H1 (cell line): ENCODE measurements around the gene LRRC49. TPM values are rescaled to one million over a fixed set of nuclear protein-coding genes. Genes with fewer than 3 reads are reported as not detected.

Source experiments
- CTCF ChIA-PET: fragments of 300-600 bp; sonication (Branson Sonifier 250); formaldehyde crosslinking; loops from one replicate; lab custom pipeline; 2021; ENCODE audit not compliant: partially characterized antibody; lab: Charles Lee
- POLR2A ChIA-PET: fragments of 300-600 bp; sonication (Branson Sonifier 250); formaldehyde crosslinking; loops from one replicate; lab custom pipeline; 2021; ENCODE audit warnings: inconsistent platforms; ENCODE audit not compliant: partially characterized antibody; lab: Charles Lee
- DNase-seq, 2 experiments: peaks; one replicate each; pipeline versions ENCODE4 v3.0.0 to v3.0.0-alpha.2; 2010 to 2022; ENCODE audit warnings: low spot score in 2 of 2, low read depth in 1 of 2, mixed read lengths in 1 of 2
- FAIRE-seq: peaks from 2 replicates; lab custom pipeline; 2011; peaks lifted over from hg19 to GRCh38; lab: Jason Lieb, UNC
- H2AFZ ChIP-seq: 2 replicates; pipeline ENCODE4 v1.8.1; 2012; ENCODE audit warnings: low read length, inconsistent platforms
- H2AK5ac ChIP-seq: 2 replicates; pipeline ENCODE4 v1.6.1; 2013; ENCODE audit warnings: low read depth, low read length
- H2BK120ac ChIP-seq: replicated peaks from 2 replicates; pipeline ENCODE3; 2013; ENCODE audit warnings: low read depth, low read length, inconsistent platforms
- H2BK12ac ChIP-seq: 2 replicates; pipeline ENCODE4 v1.6.1; 2013; ENCODE audit warnings: low read depth, low read length
- H2BK15ac ChIP-seq: 2 replicates; pipeline ENCODE4 v1.6.1; 2013; ENCODE audit warnings: low read length
- H2BK20ac ChIP-seq: 2 replicates; pipeline ENCODE4 v1.6.1; 2013; ENCODE audit warnings: low read length
- H2BK5ac ChIP-seq: 2 replicates; pipeline ENCODE4 v1.6.1; 2013; ENCODE audit warnings: low read depth, low read length
- H3K14ac ChIP-seq: 2 replicates; pipeline ENCODE4 v1.6.1; 2013; ENCODE audit warnings: inconsistent platforms; ENCODE audit not compliant: insufficient read length
- H3K18ac ChIP-seq: 2 replicates; pipeline ENCODE4 v1.6.1; 2013; ENCODE audit warnings: low read length; ENCODE audit errors: extremely low read depth
- H3K23ac ChIP-seq: 2 replicates; pipeline ENCODE4 v1.6.1; 2013; ENCODE audit warnings: inconsistent platforms; ENCODE audit not compliant: insufficient read length
- H3K23me2 ChIP-seq: 2 replicates; pipeline ENCODE4 v1.6.1; 2013; ENCODE audit warnings: low read depth, low read length
- H3K27ac ChIP-seq: 2 replicates; pipeline ENCODE4 v1.6.1; 2011; ENCODE audit warnings: low read depth, low read length, inconsistent platforms
- H3K27me3 ChIP-seq, 4 experiments: replicated peaks in 1 of 4; 1 replicate in 1 of 4; 2 replicates in 3 of 4; pipeline versions ENCODE4 v1.6.1 to v1.8.1; 2011 to 2013; ENCODE audit warnings: low read length in 3 of 4, mild to moderate bottlenecking in 3 of 4, inconsistent platforms in 2 of 4, mixed read lengths in 2 of 4, moderate library complexity in 1 of 4; ENCODE audit not compliant: control insufficient read depth in 3 of 4, insufficient read depth in 3 of 4; ENCODE audit errors: extremely low read depth in 1 of 4
- H3K36me3 ChIP-seq, 4 experiments: 2 replicates each; pipeline versions ENCODE4 v1.6.1 to v1.8.1; 2011 to 2013; ENCODE audit warnings: mild to moderate bottlenecking in 4 of 4, low read length in 3 of 4, moderate library complexity in 2 of 4, control low read depth in 1 of 4, inconsistent platforms in 1 of 4; ENCODE audit not compliant: insufficient read depth in 4 of 4, control insufficient read depth in 2 of 4
- H3K4ac ChIP-seq: replicated peaks from 2 replicates; pipeline ENCODE3; 2013; ENCODE audit warnings: low read length, low read depth, mixed read lengths, inconsistent platforms; ENCODE audit not compliant: insufficient read length
- H3K4me1 ChIP-seq, 4 experiments: replicated peaks in 1 of 4; 1 replicate in 1 of 4; 2 replicates in 3 of 4; pipeline versions ENCODE4 v1.6.1 to v1.8.1; 2011 to 2013; ENCODE audit warnings: low read length in 3 of 4, inconsistent platforms in 2 of 4, mixed read lengths in 1 of 4; ENCODE audit not compliant: insufficient read depth in 4 of 4, control insufficient read depth in 3 of 4
- H3K4me2 ChIP-seq, 2 experiments: 2 replicates each; pipeline versions ENCODE4 v1.6.1 to v1.8.1; 2011 to 2013; ENCODE audit warnings: low read depth in 2 of 2, low read length in 2 of 2, control low read depth in 1 of 2, inconsistent platforms in 1 of 2, mild to moderate bottlenecking in 1 of 2; ENCODE audit not compliant: insufficient read depth in 1 of 2
- H3K4me3 ChIP-seq, 4 experiments: fragments of 200-600, 300-600 bp in 1 of 4; sonication (generic), shearing (Covaris generic), sonication (Bioruptor Twin) in 1 of 4; 2 replicates each; pipeline versions ENCODE4 v1.5.1 to v1.8.1; 2011 to 2016; ENCODE audit warnings: low read length in 4 of 4, low read depth in 3 of 4, control low read depth in 2 of 4, inconsistent platforms in 2 of 4, mild to moderate bottlenecking in 2 of 4, mixed read lengths in 1 of 4, moderate library complexity in 1 of 4; ENCODE audit not compliant: insufficient read depth in 2 of 4; ENCODE audit errors: extremely low read depth in 1 of 4
- H3K56ac ChIP-seq: replicated peaks from 2 replicates; pipeline ENCODE3; 2013; ENCODE audit warnings: low read depth, mild to moderate bottlenecking, mixed read lengths, low read length, inconsistent platforms; ENCODE audit not compliant: insufficient read length
- H3K79me1 ChIP-seq: 2 replicates; pipeline ENCODE4 v1.6.1; 2013; ENCODE audit warnings: low read depth, low read length, control low read depth
- H3K79me2 ChIP-seq, 2 experiments: 2 replicates each; pipeline versions ENCODE4 v1.6.1 to v1.8.1; 2012 to 2013; ENCODE audit warnings: low read length in 2 of 2, mild to moderate bottlenecking in 2 of 2, inconsistent platforms in 1 of 2; ENCODE audit not compliant: insufficient read depth in 2 of 2, control insufficient read depth in 1 of 2
- H3K9ac ChIP-seq, 4 experiments: replicated peaks in 1 of 4; 1 replicate in 1 of 4; 2 replicates in 3 of 4; pipeline versions ENCODE4 v1.6.1 to v1.8.1; 2011 to 2013; ENCODE audit warnings: low read depth in 3 of 4, low read length in 3 of 4, control low read depth in 2 of 4, mild to moderate bottlenecking in 2 of 4, moderate library complexity in 2 of 4, inconsistent platforms in 1 of 4; ENCODE audit errors: extremely low read depth in 1 of 4
- H3K9me3 ChIP-seq, 2 experiments: 2 replicates each; pipeline versions ENCODE4 v1.6.1 to v1.8.1; 2012 to 2013; ENCODE audit warnings: mild to moderate bottlenecking in 2 of 2, moderate library complexity in 2 of 2, control low read depth in 1 of 2, inconsistent platforms in 1 of 2, low read depth in 1 of 2, low read length in 1 of 2, mixed read lengths in 1 of 2; ENCODE audit not compliant: insufficient read depth in 2 of 2
- H4K20me1 ChIP-seq, 2 experiments: replicated peaks in 1 of 2; 2 replicates each; pipeline versions ENCODE3 to v1.8.1; 2011 to 2013; ENCODE audit warnings: inconsistent platforms in 2 of 2, low read length in 2 of 2, mild to moderate bottlenecking in 1 of 2; ENCODE audit not compliant: insufficient read depth in 2 of 2, control insufficient read depth in 1 of 2
- H4K5ac ChIP-seq: 2 replicates; pipeline ENCODE4 v1.6.1; 2013; ENCODE audit warnings: low read length, low read depth, mixed read lengths, inconsistent platforms; ENCODE audit not compliant: insufficient read length
- H4K8ac ChIP-seq: 2 replicates; pipeline ENCODE4 v1.8.0; 2013; ENCODE audit warnings: mild to moderate bottlenecking, moderate library complexity, low read length, inconsistent platforms; ENCODE audit not compliant: insufficient read depth; ENCODE audit errors: extremely low read depth
- H4K91ac ChIP-seq: replicated peaks from 2 replicates; pipeline ENCODE3; 2013; ENCODE audit warnings: low read length, mixed read lengths, inconsistent platforms; ENCODE audit not compliant: insufficient read length
- FOSL1 ChIP-seq: IDR thresholded peaks from 2 replicates; pipeline ENCODE4 v1.6.1; 2011; ENCODE audit warnings: mild to moderate bottlenecking, low read depth, low read length, moderate library complexity; ENCODE audit not compliant: insufficient read depth
- GABPA ChIP-seq: IDR thresholded peaks from 2 replicates; pipeline ENCODE4 v1.6.1; 2011; ENCODE audit warnings: mild to moderate bottlenecking, low read length, moderate library complexity, borderline replicate concordance; ENCODE audit not compliant: insufficient read depth
- HDAC6 ChIP-seq: IDR thresholded peaks from one replicate; pipeline ENCODE4 v1.7.1; 2012; ENCODE audit warnings: low read depth, mild to moderate bottlenecking, inconsistent platforms, low read length, moderate library complexity
- PHF8 ChIP-seq: fragments of 200-600 bp; sonication (generic); conservative IDR thresholded peaks from 2 replicates; pipeline ENCODE4 v1.7.1; 2012; ENCODE audit warnings: low read depth, mild to moderate bottlenecking, inconsistent platforms, low read length, moderate library complexity
- TAF1 ChIP-seq: IDR thresholded peaks from 2 replicates; pipeline ENCODE4 v1.6.1; 2011; ENCODE audit warnings: mild to moderate bottlenecking, low read depth, low read length
- polyA plus RNA-seq, 7 experiments: library from polyadenylated mRNA; depleted of rRNA in 3 of 7; stranded (reverse) in 5 of 7; unstranded in 2 of 7; fragments of >200 nt in 5 of 7; fragments of 200-250 nt in 2 of 7; gene quantifications; 1 replicate in 5 of 7; 2 replicates in 1 of 7; 4 replicates in 1 of 7; pipeline versions ENCODE4 v1.2.1 to v1.2.3, GENCODE V29; 2011 to 2013; ENCODE audit warnings: missing spikeins in 2 of 7, mixed read lengths in 2 of 7
- total RNA-seq: library from RNA; stranded (reverse); fragmentation: NEBNext Ultra II Directional; extraction: Animal tissue kit (Norgen Biotek cat#: 25700); gene quantifications from 2 replicates; pipeline ENCODE4 v1.2.1, GENCODE V29; 2021

LRRC49 gene
- total and polyA plus RNA-seq, 2 of the 8 experiments (the other 6 are each of a cell fraction or from before 2014, with no cell fraction given), result 5.0 to 10.4 TPM

DNA sequence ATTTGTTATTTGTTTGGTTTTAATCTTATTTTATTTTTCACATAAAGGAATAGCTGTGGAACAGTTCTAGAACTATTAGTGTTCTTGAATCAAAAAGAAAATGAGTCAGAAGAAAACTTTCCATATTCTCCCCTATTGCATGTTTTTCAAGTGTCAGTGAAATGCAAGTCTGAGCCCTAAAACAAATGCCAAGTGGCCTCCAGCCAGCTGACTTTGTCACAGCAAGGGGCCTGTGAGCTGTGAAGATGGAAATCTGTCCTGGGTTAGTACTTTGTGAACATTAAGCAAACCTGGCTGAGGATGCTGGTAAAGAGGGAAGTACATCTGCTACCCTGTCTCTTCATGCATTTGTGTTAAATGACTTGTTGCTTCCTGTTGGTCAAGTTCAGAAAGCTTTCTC is 14.2 kb downstream of the LRRC49 start:
- H2AK5ac ChIP-seq, result no peak overlapping the region
- no peak overlapping the region for H2BK5ac ChIP-seq
- H2AFZ ChIP-seq, result no peak overlapping the region
- no peak overlapping the region for H3K56ac ChIP-seq
- no peaks in the 10 kb centered on the region for H3K9me3 ChIP-seq
- H3K4me2 ChIP-seq, result no peak overlapping the region
- no peak overlapping the region for H3K18ac ChIP-seq
- peaks cover 0 to 8% (median 0%) of the 10 kb centered on the region in 4 experiments; a peak in 1 of 7 replicates for H3K4me1 ChIP-seq
- H3K4ac ChIP-seq, result no peak overlapping the region
- no peak overlapping the region for H2BK12ac ChIP-seq
- H3K9ac ChIP-seq, result no peak overlapping the region
- H4K20me1 ChIP-seq, result no peaks in the 10 kb centered on the region
- no peak overlapping the region for H2BK15ac ChIP-seq
- ChIA-PET POLR2A (no interaction called here), CTCF (interaction anchor here (0.9 to 4.1 kb wide), 10 partner anchors 8 to 744 kb away, joined by 3 to 45 read pairs (median 4); no protein-coding TSS in a partner anchor)
- no peak overlapping the region for H4K5ac ChIP-seq
- no peak overlapping the region for H4K8ac ChIP-seq
- no peaks in the 10 kb centered on the region for H3K23me2 ChIP-seq
- H3K36me3 ChIP-seq, result no peaks in the 10 kb centered on the region
- no peak overlapping the region for H3K4me3 ChIP-seq
- no peak overlapping the region for H3K14ac ChIP-seq
- H4K91ac ChIP-seq, result no peak overlapping the region
- no peak overlapping the region for H3K27ac ChIP-seq
- no peaks in the 10 kb centered on the region for H3K27me3 ChIP-seq
- H3K79me1 ChIP-seq, result no peaks in the 10 kb centered on the region
- FAIRE-seq (no peak), DNase-seq (no peak)
- H2BK120ac ChIP-seq, result no peak overlapping the region
- no peak overlapping the region for H2BK20ac ChIP-seq
- H3K23ac ChIP-seq, result no peak overlapping the region
- H3K79me2 ChIP-seq, result no peaks in the 10 kb centered on the region
- TF ChIP-seq FOSL1 (no peak), TAF1 (no peak), GABPA (no peak), HDAC6 (no peak), PHF8 (no peak)
